Measurements from ENCODE around the gene MBOAT2. TPM values are rescaled to one million over a fixed set of nuclear protein-coding genes. Genes with fewer than 3 reads are reported as not detected.
"Not testable (repeated sequence)": the region's sequence is repeated elsewhere in the genome, so short reads cannot be mapped to it uniquely, and the experiment has no call there.

Gene MBOAT2
- total RNA-seq, 1 donor from 2014 or later: 6.2 TPM

GRCh38 chr2:8957628-8958027 lies 45.9 kb downstream of the MBOAT2 start:
- no peak for DNase-seq (ENCODE audit: low read depth in 2 of 2)

- DNase-seq (ENCODE audit: low read depth in 2 of 2): no peak
These were observed 46.7 kb downstream of the MBOAT2 start for GRCh38 chr2:8956774-8957173.

GRCh38 chr2:8954990-8955389 lies 48.5 kb downstream of the MBOAT2 start:
- no peak for DNase-seq (ENCODE audit: low read depth in 2 of 2)

- DNase-seq (ENCODE audit: low read depth in 2 of 2): no peak
These were observed 50.0 kb downstream of the MBOAT2 start for GRCh38 chr2:8953525-8953924.

- no peak for DNase-seq (ENCODE audit: low read depth in 2 of 2)
These were observed 63.9 kb downstream of the MBOAT2 start for GRCh38 chr2:8939486-8940114.

GRCh38 chr2:8938384-8938783 lies 65.1 kb downstream of the MBOAT2 start:
- DNase-seq (ENCODE audit: low read depth in 2 of 2): no peak

- no peak for DNase-seq (ENCODE audit: low read depth in 2 of 2)
These were observed 67.5 kb downstream of the MBOAT2 start for GRCh38 chr2:8935982-8936381.

- DNase-seq (ENCODE audit: low read depth in 2 of 2): no peak
These were observed 69.1 kb downstream of the MBOAT2 start for GRCh38 chr2:8934338-8934737.

- no peak for DNase-seq (ENCODE audit: low read depth in 2 of 2)
These were observed 70.8 kb downstream of the MBOAT2 start for GRCh38 chr2:8932702-8933101.

- DNase-seq (ENCODE audit: low read depth in 2 of 2): not testable (repeated sequence)
These were observed 73.3 kb downstream of the MBOAT2 start for GRCh38 chr2:8930185-8930584.

- no peak for DNase-seq (ENCODE audit: low read depth in 2 of 2)
These were observed 74.4 kb downstream of the MBOAT2 start for GRCh38 chr2:8929128-8929527.

GRCh38 chr2:8927510-8928455 lies 75.7 kb downstream of the MBOAT2 start:
- peak; percentile 1 to 25 for DNase-seq (ENCODE audit: low read depth in 2 of 2)

- DNase-seq (ENCODE audit: low read depth in 2 of 2): no peak
These were observed 77.1 kb downstream of the MBOAT2 start for GRCh38 chr2:8926356-8926755.

- no peak for DNase-seq (ENCODE audit: low read depth in 2 of 2)
These were observed 78.1 kb downstream of the MBOAT2 start for GRCh38 chr2:8925411-8925810.

- no peak for DNase-seq (ENCODE audit: low read depth in 2 of 2)
These were observed 80.3 kb downstream of the MBOAT2 start for GRCh38 chr2:8923183-8923582.

GRCh38 chr2:8922431-8922830 lies 81.1 kb downstream of the MBOAT2 start:
- no peak for DNase-seq (ENCODE audit: low read depth in 2 of 2)

- DNase-seq (ENCODE audit: low read depth in 2 of 2): no peak
These were observed 85.1 kb downstream of the MBOAT2 start for GRCh38 chr2:8918412-8918811.

- DNase-seq (ENCODE audit: low read depth in 2 of 2): no peak
These were observed 87.5 kb downstream of the MBOAT2 start for GRCh38 chr2:8915941-8916340.

GRCh38 chr2:8913767-8914166 lies 89.7 kb downstream of the MBOAT2 start:
- DNase-seq (ENCODE audit: low read depth in 2 of 2): not testable (repeated sequence)

GRCh38 chr2:8907764-8908288 lies 95.7 kb downstream of the MBOAT2 start:
- DNase-seq (ENCODE audit: low read depth in 2 of 2): no peak

GRCh38 chr2:8903924-8904323 lies 99.6 kb downstream of the MBOAT2 start:
- DNase-seq (ENCODE audit: low read depth in 2 of 2): not testable (repeated sequence)

GRCh38 chr2:8902757-8903156 lies 100.7 kb downstream of the MBOAT2 start:
- not testable (repeated sequence) for DNase-seq (ENCODE audit: low read depth in 2 of 2)

- DNase-seq (ENCODE audit: low read depth in 2 of 2): not testable (repeated sequence)
These were observed 106.3 kb downstream of the MBOAT2 start for GRCh38 chr2:8897206-8897605.
